Fibroblast of the aortic adventitia (primary cell): ENCODE data around the gene PLOD1. TPM values are rescaled to one million over a fixed set of nuclear protein-coding genes. Genes with fewer than 3 reads are reported as not detected.
"Not testable (repeated sequence)": the region's sequence is repeated elsewhere in the genome, so short reads cannot be mapped to it uniquely, and the experiment has no call there.

ENCODE experiments used
- DNase-seq: peaks from one replicate; pipeline ENCODE4 v3.0.0-alpha.2; 2010; ENCODE audit warnings: low read depth
- H3K4me3 ChIP-seq: 2 replicates; pipeline ENCODE4 v1.5.1; 2011; ENCODE audit warnings: low read depth, mild to moderate bottlenecking, control low read depth, low read length, moderate library complexity
- CTCF ChIP-seq: IDR thresholded peaks from 2 replicates; pipeline ENCODE4 v1.5.1; 2011; ENCODE audit warnings: mild to moderate bottlenecking, low read length, control low read depth, inconsistent platforms; ENCODE audit not compliant: insufficient read depth
- total RNA-seq: library from RNA; depleted of rRNA; stranded (reverse); fragments of >200 nt; gene quantifications from 2 replicates; pipeline ENCODE4 v1.2.3, GENCODE V29; 2012; ENCODE audit warnings: low replicate concordance

PLOD1 gene
- total RNA-seq, 1 donor: 116 TPM

- no peak for TF ChIP-seq CTCF
- H3K4me3 ChIP-seq: no peak overlapping the region
- no peak for DNase-seq
Measured at GRCh38 chr1:11891433-11892186, 42.9 kb upstream of the PLOD1 start.

DNA sequence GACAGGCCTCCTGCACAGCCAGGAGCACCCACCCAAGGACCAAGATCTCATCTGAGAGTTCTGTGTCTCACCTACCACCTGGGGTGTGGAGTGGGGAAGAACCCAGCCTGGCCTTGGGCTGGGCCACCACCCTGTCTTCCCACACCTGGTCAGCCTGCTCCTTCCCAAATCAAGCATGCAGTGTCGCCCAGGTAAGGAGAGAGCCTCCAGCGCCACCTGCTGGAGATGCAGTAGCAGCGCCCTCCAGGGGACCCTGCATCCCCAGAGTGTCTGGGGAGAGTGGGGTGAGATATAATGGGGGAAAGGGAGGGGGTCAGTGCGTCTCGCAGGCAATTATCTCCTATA lies 40.6 kb upstream of the PLOD1 start:
- peak; percentile 34 for DNase-seq
- peak; percentile 95 for TF ChIP-seq CTCF
- no peak overlapping the region for H3K4me3 ChIP-seq

DNA sequence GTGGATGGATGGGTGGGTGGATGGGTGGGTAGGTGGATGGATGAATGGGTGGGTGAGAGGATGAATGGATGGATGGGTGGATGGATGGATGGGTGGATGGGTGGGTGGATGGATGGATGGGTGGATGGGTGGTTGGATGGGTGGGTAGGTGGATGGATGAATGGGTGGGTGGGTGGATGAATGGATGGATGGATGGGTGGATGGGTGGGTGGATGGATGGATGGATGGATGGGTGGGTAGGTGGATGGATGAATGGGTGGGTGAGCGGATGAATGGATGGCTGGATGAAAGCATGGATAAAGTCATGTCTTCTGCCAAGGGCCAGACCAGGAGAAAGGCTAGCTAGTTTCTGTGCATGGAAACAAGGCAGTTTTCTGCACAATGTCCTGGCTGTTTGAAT lies 40.0 kb upstream of the PLOD1 start:
- not testable (repeated sequence) for DNase-seq, H3K4me3 ChIP-seq

- DNase-seq: no peak
- TF ChIP-seq CTCF: no peak
- H3K4me3 ChIP-seq: no peak overlapping the region
Measured at GRCh38 chr1:11898086-11898785, 36.3 kb upstream of the PLOD1 start.

DNA sequence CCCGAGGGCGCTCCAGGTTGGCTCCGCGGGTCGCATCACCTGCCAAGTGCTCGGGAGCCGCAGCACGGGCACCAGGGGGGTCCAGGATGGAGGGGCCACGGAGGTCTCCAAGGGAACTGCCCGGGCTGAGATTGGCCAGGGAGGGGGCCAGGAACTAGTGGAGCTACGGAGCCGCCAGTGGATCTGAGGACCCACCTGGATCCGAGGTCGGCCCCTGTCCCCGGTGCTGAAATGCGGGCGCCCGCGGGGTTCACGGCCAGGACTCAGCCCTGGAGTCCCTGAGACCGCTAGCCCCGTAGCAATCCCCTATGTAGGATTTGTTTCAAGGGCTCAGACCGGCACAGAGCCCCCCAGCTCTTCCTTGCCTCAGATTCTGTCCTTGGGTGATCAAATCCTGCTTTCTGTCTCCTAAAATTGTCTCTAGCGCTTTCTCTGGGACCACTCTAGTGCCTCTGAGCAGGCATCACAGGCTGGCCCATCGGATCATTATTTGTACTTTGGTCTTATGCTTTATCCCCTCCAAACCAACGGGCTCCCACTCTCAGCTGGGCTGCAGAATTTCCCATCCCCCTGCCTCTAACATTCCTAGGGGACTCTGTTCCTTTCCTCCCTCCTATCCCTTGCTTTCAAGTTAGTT lies 35.6 kb upstream of the PLOD1 start:
- no peak overlapping the region for H3K4me3 ChIP-seq
- no peak for DNase-seq
- no peak for TF ChIP-seq CTCF

DNA sequence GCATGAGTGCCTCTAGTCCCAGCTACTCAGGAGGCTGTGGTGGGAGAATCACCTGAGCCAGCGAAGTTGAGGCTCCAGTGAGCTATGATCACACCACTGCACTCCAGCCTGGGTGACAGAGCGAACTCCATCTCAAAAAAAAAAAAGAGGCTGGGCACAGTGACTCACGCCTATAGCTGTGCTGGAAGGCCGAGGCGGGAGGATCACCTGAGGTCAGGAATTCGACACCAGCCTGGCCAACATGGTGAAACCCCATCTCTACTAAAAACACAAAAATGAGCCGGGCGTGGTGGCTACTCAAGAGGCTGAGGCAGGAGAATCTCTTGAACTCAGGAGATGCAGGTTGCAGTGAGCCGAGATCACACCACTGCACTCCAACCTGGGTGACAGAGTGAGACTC lies 33.1 kb upstream of the PLOD1 start:
- DNase-seq, H3K4me3 ChIP-seq: not testable (repeated sequence)

DNA sequence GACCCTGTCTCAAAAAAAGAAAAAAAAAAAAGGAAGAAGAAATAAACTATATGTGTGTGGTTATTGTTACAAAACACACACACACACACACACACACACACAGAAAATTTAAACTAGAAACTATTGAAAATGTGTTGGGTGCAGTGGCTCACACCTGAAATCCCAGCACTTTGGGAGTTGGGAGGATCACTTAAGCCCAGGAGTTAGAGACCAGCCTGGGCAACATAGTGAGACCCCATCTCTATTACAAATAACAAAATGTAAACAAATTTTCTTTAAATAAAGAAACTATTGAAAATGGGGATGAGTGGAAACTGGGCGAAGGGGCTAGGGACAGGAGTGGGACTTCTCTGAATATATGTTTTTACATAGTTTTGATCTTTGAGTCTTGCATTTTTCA lies 31.3 kb upstream of the PLOD1 start:
- TF ChIP-seq CTCF: no peak
- no peak for DNase-seq
- H3K4me3 ChIP-seq: no peak overlapping the region

- H3K4me3 ChIP-seq, DNase-seq: not testable (repeated sequence)
Measured at GRCh38 chr1:11904156-11904555, 30.4 kb upstream of the PLOD1 start.
